ENCODE measurements around the gene HTR1D.

Gene HTR1D

GRCh38 chr1:23178950-23179349 is 38.4 kb downstream of the HTR1D start:
- ATAC-seq: no peak
- no peaks in the 10 kb centered on the region for H3K36me3 Mint-ChIP-seq
- H3K27me3 Mint-ChIP-seq: no peaks in the 10 kb centered on the region
- peak overlapping the region; percentile 7 for H3K4me3 Mint-ChIP-seq
- peak overlapping the region; percentile 69 for H3K27ac Mint-ChIP-seq
- peaks cover 3% of the 10 kb centered on the region for H3K9me3 Mint-ChIP-seq
- peaks cover 30% of the 10 kb centered on the region for H3K4me1 Mint-ChIP-seq

DNA sequence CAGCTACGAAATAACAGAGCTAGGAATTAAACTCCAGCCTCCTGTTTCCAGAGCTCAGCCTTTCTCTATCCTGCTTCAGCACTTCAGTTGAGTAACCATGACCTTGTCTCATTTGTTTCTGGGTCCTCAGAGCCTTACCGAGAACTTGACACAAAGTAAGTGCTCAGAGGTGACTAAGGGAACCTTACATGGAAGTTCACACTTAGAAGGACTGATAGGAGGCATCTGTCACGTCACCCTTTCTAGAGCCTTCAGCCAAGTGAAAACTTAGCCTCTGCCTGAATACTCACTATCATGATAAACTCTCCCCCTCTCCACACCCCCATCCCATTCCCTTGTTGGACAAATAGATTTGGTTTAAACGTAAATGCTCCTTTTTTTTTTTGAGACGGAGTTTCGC is 38.9 kb downstream of the HTR1D start:
- Mint-ChIP-seq H3K4me3 (peak overlapping the region; percentile 78), H3K27me3 (no peaks in the 10 kb centered on the region), H3K9me3 (peaks cover 3% of the 10 kb centered on the region)

GRCh38 chr1:23177438-23178380 is 39.6 kb downstream of the HTR1D start:
- Mint-ChIP-seq H3K36me3 (no peaks in the 10 kb centered on the region), H3K4me3 (peak overlapping the region; percentile 78), H3K4me1 (peaks cover 30% of the 10 kb centered on the region)

More for the DNA sequence above, 38.9 kb downstream of the HTR1D start:
- no peak for ATAC-seq
- H3K36me3 Mint-ChIP-seq: no peaks in the 10 kb centered on the region
- peak overlapping the region; percentile 69 for H3K27ac Mint-ChIP-seq
- H3K4me1 Mint-ChIP-seq: peaks cover 30% of the 10 kb centered on the region

DNA sequence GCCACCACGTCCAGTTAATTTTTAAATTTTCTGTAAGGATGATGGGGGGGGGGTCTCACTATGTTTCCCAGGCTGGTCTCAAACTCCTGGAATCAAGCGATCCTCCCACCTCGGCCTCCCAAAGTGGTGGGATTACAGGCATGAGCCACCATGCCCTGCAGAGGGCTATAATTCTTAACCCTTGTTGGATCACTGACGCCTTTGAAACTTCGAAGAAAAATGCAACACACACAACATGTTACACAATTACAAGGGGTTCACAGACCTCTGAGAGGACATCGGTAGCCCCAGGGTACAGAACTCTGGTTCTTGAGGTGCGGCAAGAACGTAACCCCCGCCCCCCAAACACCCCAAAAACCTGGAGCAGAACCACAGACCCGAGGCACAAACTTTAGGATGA is 40.3 kb downstream of the HTR1D start:
- H3K4me3 Mint-ChIP-seq: peak overlapping the region; percentile 78
- no peaks in the 10 kb centered on the region for H3K27me3 Mint-ChIP-seq
- peak overlapping the region; percentile 69 for H3K27ac Mint-ChIP-seq
- H3K9me3 Mint-ChIP-seq: peaks cover 3% of the 10 kb centered on the region
- no peaks in the 10 kb centered on the region for H3K36me3 Mint-ChIP-seq
- H3K4me1 Mint-ChIP-seq: peaks cover 30% of the 10 kb centered on the region
- ATAC-seq: no peak

More at GRCh38 chr1:23177438-23178380, 39.6 kb downstream of the HTR1D start:
- Mint-ChIP-seq H3K9me3 (peaks cover 3% of the 10 kb centered on the region), H3K27me3 (no peaks in the 10 kb centered on the region), H3K27ac (peak overlapping the region; percentile 69)
- peak; percentile 93 for ATAC-seq

GRCh38 chr1:23174426-23175110 is 42.7 kb downstream of the HTR1D start:
- Mint-ChIP-seq H3K27me3 (no peaks in the 10 kb centered on the region), H3K36me3 (no peaks in the 10 kb centered on the region), H3K4me1 (peaks cover 36% of the 10 kb centered on the region), H3K9me3 (peaks cover 3% of the 10 kb centered on the region), H3K27ac (no peak overlapping the region), H3K4me3 (no peak overlapping the region)
- no peak for ATAC-seq

DNA sequence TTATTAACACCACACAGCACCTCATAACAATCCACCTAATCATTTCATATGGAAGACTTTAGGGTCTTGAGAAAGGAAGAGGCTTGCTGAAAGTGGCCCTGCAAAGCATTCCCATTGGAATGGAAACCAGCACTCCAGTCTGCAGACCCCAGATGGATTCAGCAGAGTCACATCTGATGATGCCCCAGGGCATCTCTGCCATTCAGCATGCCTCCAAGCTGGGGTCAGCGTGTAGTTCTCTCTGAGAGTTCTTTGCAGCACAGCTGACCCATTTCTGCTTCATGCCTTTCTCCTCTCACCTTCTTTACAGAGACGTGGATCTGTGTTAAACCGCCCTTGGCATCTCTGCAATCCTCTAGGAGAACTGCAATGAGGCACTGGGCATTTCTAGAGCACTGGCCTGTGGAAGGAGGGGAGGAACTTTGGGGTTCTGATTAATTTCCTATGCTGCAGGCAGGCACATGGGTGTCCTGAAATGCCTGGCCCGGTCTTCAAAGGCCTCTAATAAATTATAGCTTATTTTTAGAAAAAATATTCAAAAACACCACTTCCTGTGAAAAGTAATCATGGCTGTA is 46.0 kb downstream of the HTR1D start:
- no peak for ATAC-seq
- peaks cover 3% of the 10 kb centered on the region for H3K9me3 Mint-ChIP-seq
- H3K27me3 Mint-ChIP-seq: no peaks in the 10 kb centered on the region
- peaks cover 31% of the 10 kb centered on the region for H3K4me1 Mint-ChIP-seq
- H3K36me3 Mint-ChIP-seq: no peaks in the 10 kb centered on the region
- no peak overlapping the region for H3K27ac Mint-ChIP-seq
- no peak overlapping the region for H3K4me3 Mint-ChIP-seq

DNA sequence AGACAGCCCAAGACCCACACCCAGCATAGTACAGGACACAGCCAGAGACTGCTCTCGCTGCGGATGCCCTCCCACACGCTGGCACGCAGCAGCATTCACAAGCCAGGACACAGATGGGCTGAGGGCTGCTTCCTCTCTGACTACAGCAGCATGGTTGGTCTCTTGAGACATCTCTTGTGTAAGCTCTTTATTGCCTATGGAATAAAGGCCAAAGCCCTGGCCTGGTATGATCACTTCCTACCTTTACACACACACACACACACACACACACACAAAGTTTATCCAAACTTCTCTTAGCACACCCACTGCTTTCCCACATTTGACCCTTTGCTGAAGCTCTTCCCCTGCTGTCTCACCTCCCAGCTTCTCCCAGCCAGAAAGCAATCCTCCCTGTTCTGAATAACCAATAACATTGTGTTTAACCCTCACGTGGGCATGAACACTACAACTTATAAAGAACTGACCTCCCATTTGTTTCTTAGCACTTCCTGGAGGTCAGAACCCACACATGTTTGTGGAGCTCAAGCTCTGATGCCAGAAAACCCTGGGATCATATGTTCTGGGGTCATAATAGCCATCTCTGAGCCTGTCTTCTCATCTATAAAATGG is 47.5 kb downstream of the HTR1D start:
- H3K9me3 Mint-ChIP-seq: peaks cover 3% of the 10 kb centered on the region
- peak overlapping the region; percentile 99 for H3K4me3 Mint-ChIP-seq
- no peaks in the 10 kb centered on the region for H3K27me3 Mint-ChIP-seq
- peak overlapping the region; percentile 85 for H3K27ac Mint-ChIP-seq
- ATAC-seq: peak; percentile 72
- H3K4me1 Mint-ChIP-seq: peaks cover 35% of the 10 kb centered on the region
- H3K36me3 Mint-ChIP-seq: no peaks in the 10 kb centered on the region

DNA sequence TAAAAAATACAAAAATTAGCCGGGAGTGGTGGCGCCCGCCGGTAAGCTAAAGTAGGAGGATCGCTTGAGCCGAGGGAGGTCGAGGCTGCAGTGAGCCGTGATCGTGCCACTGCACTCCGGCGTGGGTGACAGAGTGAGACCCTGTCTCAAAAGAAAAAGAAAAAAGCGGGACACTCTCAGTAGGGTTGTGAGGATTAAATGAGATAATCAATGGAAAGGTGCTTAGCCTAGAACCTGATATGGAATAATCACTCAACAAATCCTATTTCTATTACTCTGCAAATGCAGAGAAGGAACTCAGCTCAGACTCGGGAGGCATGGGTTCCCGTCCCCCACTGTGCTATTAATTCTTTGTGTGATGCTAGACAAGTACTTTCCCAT is 48.1 kb downstream of the HTR1D start:
- no peak for ATAC-seq
- Mint-ChIP-seq H3K4me1 (peaks cover 31% of the 10 kb centered on the region), H3K27ac (peak overlapping the region; percentile 85), H3K9me3 (no peaks in the 10 kb centered on the region), H3K36me3 (no peaks in the 10 kb centered on the region), H3K4me3 (peak overlapping the region; percentile 99), H3K27me3 (no peaks in the 10 kb centered on the region)

- Mint-ChIP-seq H3K9me3 (no peaks in the 10 kb centered on the region), H3K4me3 (peak within 1 kb of the TSS; percentile 99), H3K36me3 (no peaks in the 10 kb centered on the region), H3K27ac (peak within 1 kb of the TSS; percentile 85), H3K4me1 (peaks cover 29% of the 10 kb centered on the region), H3K27me3 (no peaks in the 10 kb centered on the region)
- peak; percentile 91 for ATAC-seq
Measured at GRCh38 chr1:23168445-23169194, 48.7 kb downstream of the HTR1D start, which contains the start of gene LUZP1. TSS of gene LUZP1 (minus strand) at chr1:23168856.

DNA sequence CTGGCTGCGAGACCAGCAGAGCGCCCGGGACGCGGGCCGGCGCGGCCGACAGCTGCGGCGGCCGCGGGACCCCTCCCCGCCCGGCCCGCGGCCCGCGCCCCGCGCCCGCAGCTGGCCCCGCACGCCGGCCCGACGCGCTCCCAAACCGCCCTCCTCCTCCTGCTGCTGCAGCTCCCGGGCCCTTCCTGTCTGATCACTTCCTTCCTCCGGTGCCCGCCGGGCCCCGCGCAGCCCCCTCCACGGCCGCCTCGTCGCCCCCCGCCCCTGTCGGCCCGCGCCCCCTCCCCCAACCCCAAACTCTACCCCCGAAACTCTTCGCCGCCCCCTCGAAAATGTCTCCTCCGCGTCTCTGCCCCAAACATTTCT is 49.2 kb downstream of the HTR1D start:
- Mint-ChIP-seq H3K4me3 (peak overlapping the region; percentile 99), H3K27me3 (no peaks in the 10 kb centered on the region), H3K9me3 (no peaks in the 10 kb centered on the region), H3K4me1 (peaks cover 29% of the 10 kb centered on the region), H3K36me3 (no peaks in the 10 kb centered on the region), H3K27ac (peak overlapping the region; percentile 85)
- peak; percentile 49 for ATAC-seq

DNA sequence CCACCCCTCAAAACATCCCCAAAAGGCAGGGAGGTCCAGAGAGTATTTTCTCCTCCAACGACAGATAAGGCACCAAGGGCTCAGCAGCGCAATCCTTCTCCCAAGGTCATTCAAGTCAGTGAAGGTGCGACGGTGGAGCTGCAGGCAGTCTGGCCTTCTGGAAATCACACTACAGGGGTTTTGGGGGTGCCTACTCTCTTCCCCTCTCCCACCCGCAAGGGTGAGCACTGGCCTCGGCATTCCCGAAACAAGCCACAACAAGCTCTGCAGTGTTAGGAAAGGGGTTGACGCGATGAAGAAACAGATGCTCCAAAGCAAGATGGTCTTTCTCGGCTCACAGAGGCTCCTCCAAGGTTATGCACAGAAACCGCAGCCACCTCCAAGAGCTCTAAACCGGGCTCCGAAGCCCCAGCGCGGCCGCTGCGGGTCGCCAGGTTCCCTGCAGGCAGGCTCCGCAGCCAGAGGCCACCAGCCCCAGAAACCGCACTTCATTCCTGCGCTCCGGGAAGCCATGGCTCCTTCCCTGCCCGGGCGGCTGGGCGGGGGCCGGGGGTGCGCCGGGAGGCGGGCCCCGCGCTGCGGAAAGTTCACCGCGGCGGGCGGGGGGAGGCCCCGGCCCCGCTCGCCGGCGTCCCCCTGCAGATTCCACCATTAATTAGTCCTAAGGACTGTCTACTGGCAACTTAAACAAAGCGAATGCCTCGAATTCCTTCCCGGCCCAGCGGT is 49.8 kb downstream of the HTR1D start:
- no peaks in the 10 kb centered on the region for H3K36me3 Mint-ChIP-seq
- no peaks in the 10 kb centered on the region for H3K27me3 Mint-ChIP-seq
- H3K9me3 Mint-ChIP-seq: no peaks in the 10 kb centered on the region
- no peak overlapping the region for H3K27ac Mint-ChIP-seq
- H3K4me3 Mint-ChIP-seq: peak overlapping the region; percentile 99
- peaks cover 29% of the 10 kb centered on the region for H3K4me1 Mint-ChIP-seq
- ATAC-seq: peak; percentile 31

DNA sequence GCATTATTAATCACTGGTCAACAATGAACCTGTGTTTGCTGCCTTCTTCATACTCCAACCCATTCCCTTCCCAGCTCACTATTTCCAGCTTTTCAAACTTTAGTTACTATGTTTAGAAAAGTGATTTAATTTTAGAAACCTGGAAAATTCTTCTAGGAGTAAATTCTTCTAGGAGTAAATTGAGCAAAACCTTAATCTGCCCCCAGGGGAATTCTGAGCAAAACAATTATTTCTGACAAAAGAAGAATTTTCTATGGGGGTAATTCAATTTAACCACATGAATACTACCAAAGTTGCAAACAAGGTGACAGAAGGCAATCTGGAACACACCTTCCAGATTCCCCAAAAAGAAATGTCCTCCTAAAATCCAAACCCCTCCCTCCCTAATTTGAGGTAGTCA is 50.4 kb downstream of the HTR1D start:
- peak overlapping the region; percentile 66 for H3K4me3 Mint-ChIP-seq
- ATAC-seq: no peak
- no peak overlapping the region for H3K27ac Mint-ChIP-seq
- H3K36me3 Mint-ChIP-seq: no peaks in the 10 kb centered on the region
- no peaks in the 10 kb centered on the region for H3K27me3 Mint-ChIP-seq
- H3K9me3 Mint-ChIP-seq: no peaks in the 10 kb centered on the region
- H3K4me1 Mint-ChIP-seq: peaks cover 29% of the 10 kb centered on the region

- Mint-ChIP-seq H3K27me3 (no peaks in the 10 kb centered on the region), H3K4me1 (peaks cover 20% of the 10 kb centered on the region), H3K9me3 (no peaks in the 10 kb centered on the region), H3K36me3 (no peaks in the 10 kb centered on the region), H3K4me3 (no peak overlapping the region), H3K27ac (no peak overlapping the region)
- no peak for ATAC-seq
Measured at GRCh38 chr1:23163395-23163794, 53.9 kb downstream of the HTR1D start.

Measured in stimulated activated memory B cell treated with anti-CD40 and anti-IgM and Interleukin-4, amounts not matched to agents 10 μg/mL and 1 μg/mL and 100 μg/mL, for 72 hours (primary cell).